ENCODE measurements around the gene CAPSL. TPM values are rescaled to one million over a fixed set of nuclear protein-coding genes. Genes with fewer than 3 reads are reported as not detected.

Gene CAPSL
- total RNA-seq, 6 experiments from 2014 or later, result 0.19 to 0.52 (median 0.35) TPM; not detected in 1

DNA sequence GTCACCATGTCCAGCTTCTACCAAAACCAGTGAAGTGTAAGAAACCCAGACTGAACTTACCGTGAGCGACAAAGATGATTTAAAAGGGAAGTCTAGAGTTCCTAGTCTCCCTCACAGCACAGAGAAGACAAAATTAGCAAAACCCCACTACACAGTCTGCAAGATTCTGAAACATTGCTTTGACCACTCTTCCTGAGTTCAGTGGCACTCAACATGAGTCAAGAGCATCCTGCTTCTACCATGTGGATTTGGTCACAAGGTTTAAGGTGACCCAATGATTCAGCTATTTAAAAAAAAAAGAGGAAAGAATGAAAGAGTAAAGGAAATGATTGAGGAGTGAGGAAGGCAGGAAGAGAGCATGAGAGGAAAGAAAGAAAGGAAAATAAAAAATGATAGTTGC lies 62.0 kb downstream of the CAPSL start:
- no peak overlapping the region; the same call in 1 of the 2 replicates for H3K4me3 Mint-ChIP-seq
- H3K4me1 Mint-ChIP-seq (ENCODE audit: low read depth), result peaks cover 31% of the 10 kb centered on the region
- TF ChIP-seq, protein P1, sequence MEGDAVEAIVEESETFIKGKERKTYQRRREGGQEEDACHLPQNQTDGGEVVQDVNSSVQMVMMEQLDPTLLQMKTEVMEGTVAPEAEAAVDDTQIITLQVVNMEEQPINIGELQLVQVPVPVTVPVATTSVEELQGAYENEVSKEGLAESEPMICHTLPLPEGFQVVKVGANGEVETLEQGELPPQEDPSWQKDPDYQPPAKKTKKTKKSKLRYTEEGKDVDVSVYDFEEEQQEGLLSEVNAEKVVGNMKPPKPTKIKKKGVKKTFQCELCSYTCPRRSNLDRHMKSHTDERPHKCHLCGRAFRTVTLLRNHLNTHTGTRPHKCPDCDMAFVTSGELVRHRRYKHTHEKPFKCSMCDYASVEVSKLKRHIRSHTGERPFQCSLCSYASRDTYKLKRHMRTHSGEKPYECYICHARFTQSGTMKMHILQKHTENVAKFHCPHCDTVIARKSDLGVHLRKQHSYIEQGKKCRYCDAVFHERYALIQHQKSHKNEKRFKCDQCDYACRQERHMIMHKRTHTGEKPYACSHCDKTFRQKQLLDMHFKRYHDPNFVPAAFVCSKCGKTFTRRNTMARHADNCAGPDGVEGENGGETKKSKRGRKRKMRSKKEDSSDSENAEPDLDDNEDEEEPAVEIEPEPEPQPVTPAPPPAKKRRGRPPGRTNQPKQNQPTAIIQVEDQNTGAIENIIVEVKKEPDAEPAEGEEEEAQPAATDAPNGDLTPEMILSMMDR (IDR thresholded peaks at IDR 0.05), result no peak
- H3K27ac Mint-ChIP-seq, result peak overlapping the region; percentile 58
- DNase-seq, result no peak
- no peaks in the 10 kb centered on the region for H3K9me3 Mint-ChIP-seq
- peaks cover 66% of the 10 kb centered on the region for H3K36me3 Mint-ChIP-seq (ENCODE audit: low read depth)
- H3K27me3 Mint-ChIP-seq (ENCODE audit: insufficient read depth), result no peaks in the 10 kb centered on the region

DNA sequence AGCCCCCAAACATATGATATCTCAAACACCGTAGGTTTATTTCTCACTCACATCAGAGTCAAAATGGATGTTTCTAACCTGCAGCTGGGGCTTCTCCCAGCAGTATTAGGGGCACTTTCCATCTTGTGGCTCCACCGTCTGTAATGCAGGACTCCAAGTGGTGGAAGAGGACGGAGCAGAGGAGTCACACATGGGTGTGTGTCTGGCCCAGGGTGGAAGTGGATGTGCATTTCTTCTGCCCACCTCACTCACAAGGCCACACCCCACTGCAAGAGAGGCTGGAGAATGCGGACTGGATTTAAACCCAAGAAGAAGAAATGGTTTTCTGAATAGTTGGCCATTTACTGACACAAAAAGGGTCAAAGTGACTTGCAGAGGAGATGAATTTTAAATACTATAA lies 67.8 kb downstream of the CAPSL start:
- Mint-ChIP-seq H3K4me1 (ENCODE audit: low read depth) (peaks cover under 1% of the 10 kb centered on the region; the same call in 1 of the 2 replicates), H3K27me3 (ENCODE audit: insufficient read depth) (no peaks in the 10 kb centered on the region), H3K36me3 (ENCODE audit: low read depth) (peaks cover 78% of the 10 kb centered on the region), H3K4me3 (no peak overlapping the region), H3K27ac (no peak overlapping the region), H3K9me3 (no peaks in the 10 kb centered on the region)
- TF ChIP-seq, protein P1 (IDR thresholded peaks at IDR 0.05), result no peak
- no peak for DNase-seq

DNA sequence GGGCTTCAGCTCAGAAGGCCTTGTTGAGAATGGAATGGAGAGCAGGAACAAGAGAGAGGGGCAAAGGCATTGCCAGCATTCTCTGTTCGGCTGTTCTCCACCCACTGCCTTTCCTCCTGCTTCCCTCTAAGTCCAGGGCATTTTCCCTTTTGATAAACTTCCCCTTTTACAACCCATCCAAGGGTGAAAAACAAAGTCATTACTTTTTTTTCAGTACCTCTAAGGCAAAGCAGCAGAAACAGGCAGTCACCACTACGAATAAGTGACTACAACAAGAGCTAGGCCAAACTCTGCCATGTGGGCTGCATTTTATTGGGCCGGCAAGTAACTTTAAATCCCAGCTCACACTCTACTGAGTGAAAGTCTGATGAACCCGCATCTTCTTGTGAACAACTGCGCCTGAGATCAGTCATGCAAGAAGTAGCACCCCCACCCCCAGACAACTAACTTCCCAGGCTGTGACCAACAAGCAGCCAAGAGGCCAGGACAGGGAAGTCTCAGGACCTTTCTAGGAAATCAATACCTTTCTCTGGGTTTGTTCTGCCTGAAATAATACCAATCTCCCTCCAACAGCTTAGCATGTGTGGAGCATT lies 68.6 kb downstream of the CAPSL start:
- no peak for DNase-seq
- Mint-ChIP-seq H3K36me3 (ENCODE audit: low read depth) (peaks cover 79% of the 10 kb centered on the region), H3K9me3 (no peaks in the 10 kb centered on the region; the same call in 1 of the 2 replicates), H3K4me3 (no peak overlapping the region), H3K4me1 (ENCODE audit: low read depth) (no peaks in the 10 kb centered on the region), H3K27ac (no peak overlapping the region), H3K27me3 (ENCODE audit: insufficient read depth) (no peaks in the 10 kb centered on the region)
- TF ChIP-seq, protein P1 (IDR thresholded peaks at IDR 0.05), result no peak

DNA sequence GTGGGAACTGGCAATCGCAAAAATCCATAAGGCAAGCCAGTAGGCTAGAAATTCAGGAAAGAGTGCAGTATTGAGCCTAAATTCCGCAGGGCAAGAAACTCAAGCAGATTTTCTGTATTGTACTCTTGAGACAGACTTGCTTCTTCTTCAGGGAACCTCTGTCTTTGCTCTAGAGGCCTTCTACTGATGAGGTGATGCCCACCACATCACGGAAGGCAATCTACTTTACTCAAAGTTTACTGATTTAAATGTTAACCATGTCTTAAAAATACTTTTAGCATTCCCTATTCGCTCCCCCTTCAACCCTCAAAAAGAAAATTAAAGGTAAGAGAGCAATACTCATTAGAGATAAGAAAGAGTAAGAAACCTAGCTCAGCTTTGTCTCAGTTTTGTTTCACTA lies 70.4 kb downstream of the CAPSL start:
- TF ChIP-seq, protein P1 (IDR thresholded peaks at IDR 0.05), result no peak
- Mint-ChIP-seq H3K4me1 (ENCODE audit: low read depth) (peaks cover 3% of the 10 kb centered on the region), H3K9me3 (no peaks in the 10 kb centered on the region; the same call in 1 of the 2 replicates), H3K36me3 (ENCODE audit: low read depth) (peaks cover 79% of the 10 kb centered on the region), H3K27ac (no peak overlapping the region), H3K4me3 (no peak overlapping the region), H3K27me3 (ENCODE audit: insufficient read depth) (no peaks in the 10 kb centered on the region)
- DNase-seq, result no peak

DNA sequence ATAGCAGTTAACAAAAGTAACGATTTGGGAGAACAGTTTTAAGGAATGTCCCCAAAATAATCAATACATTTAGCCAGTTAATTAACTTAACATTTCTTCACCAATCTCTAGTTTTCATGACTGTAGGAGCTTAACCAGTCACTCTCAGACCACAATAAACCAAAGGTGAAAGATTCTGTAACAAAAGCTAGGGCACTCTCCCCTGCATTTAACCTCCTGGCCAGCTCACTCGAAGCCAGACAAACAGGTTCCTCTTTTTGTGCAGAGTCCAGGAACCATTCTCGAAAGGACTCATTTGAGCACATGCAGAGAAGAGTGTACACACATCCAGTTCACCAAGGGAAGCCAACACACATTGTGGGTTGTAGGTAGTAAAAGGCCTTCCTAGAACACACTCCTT lies 75.3 kb downstream of the CAPSL start:
- Mint-ChIP-seq H3K36me3 (ENCODE audit: low read depth) (peaks cover 71% of the 10 kb centered on the region), H3K27ac (0 out of 2 replicates have a peak overlapping the region, but pooled peaks have one; percentile 40), H3K27me3 (ENCODE audit: insufficient read depth) (peaks cover 2% of the 10 kb centered on the region; the same call in 1 of the 2 replicates), H3K4me1 (ENCODE audit: low read depth) (peaks cover 51% of the 10 kb centered on the region), H3K9me3 (no peaks in the 10 kb centered on the region; the same call in 1 of the 2 replicates), H3K4me3 (no peak overlapping the region)
- no peak for DNase-seq
- TF ChIP-seq, protein P1 (IDR thresholded peaks at IDR 0.05), result no peak
